Liver (tissue), 9 donors: ENCODE measurements around the gene NGFR. TPM values are rescaled to one million over a fixed set of nuclear protein-coding genes. Genes with fewer than 3 reads are reported as not detected.
A peak's percentile ranks its signal among the peaks of the same experiment; 100 is the strongest.

Experiments used
- DNase-seq: peaks from one replicate; pipeline ENCODE4 v3.0.0-alpha.2; 2017; ENCODE audit warnings: low spot score
- H3K27ac ChIP-seq, 2 donors: one replicate each; pipeline ENCODE4 v1.7.0; 2013; ENCODE audit warnings: inconsistent platforms in 2 of 2, low read length in 2 of 2, control low read depth in 1 of 2, low read depth in 1 of 2, mild to moderate bottlenecking in 1 of 2
- H3K27me3 ChIP-seq, 4 donors: one replicate each; pipeline versions ENCODE4 v1.6.1 to v1.7.0; 2013; ENCODE audit warnings: low read length in 3 of 4, inconsistent platforms in 1 of 4, mild to moderate bottlenecking in 1 of 4, moderate library complexity in 1 of 4; ENCODE audit not compliant: control insufficient read depth in 4 of 4, insufficient read depth in 4 of 4
- H3K36me3 ChIP-seq, 4 donors: one replicate each; pipeline versions ENCODE4 v1.6.1 to v1.7.0; 2013; ENCODE audit warnings: low read length in 3 of 4, mild to moderate bottlenecking in 3 of 4, low read depth in 1 of 4, moderate library complexity in 1 of 4; ENCODE audit not compliant: control insufficient read depth in 4 of 4, insufficient read depth in 3 of 4
- H3K4me1 ChIP-seq, 4 donors: one replicate each; pipeline versions ENCODE4 v1.6.1 to v1.7.0; 2013; ENCODE audit warnings: low read length in 3 of 4, mild to moderate bottlenecking in 3 of 4, moderate library complexity in 1 of 4; ENCODE audit not compliant: control insufficient read depth in 4 of 4, insufficient read depth in 4 of 4
- H3K4me3 ChIP-seq, 3 donors: one replicate each; pipeline versions ENCODE4 v1.6.1 to v1.7.0; 2013; ENCODE audit warnings: low read length in 3 of 3, control low read depth in 1 of 3, low read depth in 1 of 3, mild to moderate bottlenecking in 1 of 3
- H3K9ac ChIP-seq, 2 donors: one replicate each; pipeline ENCODE4 v1.7.0; 2013; ENCODE audit warnings: low read length in 2 of 2, mild to moderate bottlenecking in 2 of 2, moderate library complexity in 2 of 2, control low read depth in 1 of 2, low read depth in 1 of 2
- H3K9me3 ChIP-seq, 4 donors: one replicate each; pipeline versions ENCODE4 v1.6.1 to v1.7.0; 2013; ENCODE audit warnings: low read length in 3 of 4; ENCODE audit not compliant: control insufficient read depth in 4 of 4
- EGR1 ChIP-seq, 2 donors: IDR thresholded peaks; 2 replicates each; pipeline ENCODE4 v1.6.1; 2016 to 2018; ENCODE audit warnings: antibody characterized with exemption in 2 of 2, low read depth in 2 of 2
- FOXA1 ChIP-seq: IDR thresholded peaks from 2 replicates; pipeline ENCODE4 v1.6.1; 2016; ENCODE audit warnings: antibody characterized with exemption
- FOXA2 ChIP-seq: IDR thresholded peaks from 2 replicates; pipeline ENCODE4 v1.6.1; 2016; ENCODE audit warnings: antibody characterized with exemption
- RAD21 ChIP-seq, 2 donors: IDR thresholded peaks; 2 replicates each; pipeline ENCODE4 v1.6.1; 2016; ENCODE audit warnings: antibody characterized with exemption in 2 of 2, mild to moderate bottlenecking in 2 of 2
- SP1 ChIP-seq: IDR thresholded peaks from 2 replicates; pipeline ENCODE4 v1.6.1; 2018; ENCODE audit warnings: antibody characterized with exemption, mild to moderate bottlenecking
- WGBS: extraction: QIAGEN DNeasy Blood & Tissue Kit; methylation state at CpG from one replicate; pipeline ENCODE4 v1.1.7; 2013; 5-methylcytosine and 5-hydroxymethylcytosine counted together
- polyA plus RNA-seq, 2 donors: library from polyadenylated mRNA; stranded (reverse) in 1 of 2; unstranded in 1 of 2; fragments of 200-250 nt in 1 of 2; fragments of >200 nt in 1 of 2; fragmentation: Nextera tagmentation in 1 of 2; extraction: Ambion mirVana in 1 of 2; gene quantifications; one replicate each; pipeline versions ENCODE4 v1.2.1 to v1.2.3, GENCODE V29; 2013 to 2015
- total RNA-seq, 2 donors: library from RNA; depleted of rRNA; stranded (reverse); fragments of >200 nt; gene quantifications; one replicate each; pipeline ENCODE4 v1.2.3, GENCODE V29; 2014
- TF ChIP-seq, protein P1 (sequence below): IDR thresholded peaks from 2 replicates; pipeline ENCODE4 v1.6.1; 2016; ENCODE audit warnings: antibody characterized with exemption
- TF ChIP-seq, protein P2 (sequence below): IDR thresholded peaks from 2 replicates; pipeline ENCODE4 v1.6.1; 2016; ENCODE audit warnings: antibody characterized with exemption
- TF ChIP-seq, protein P3 (sequence below): IDR thresholded peaks from 2 replicates; pipeline ENCODE4 v1.6.1; 2016; ENCODE audit warnings: antibody characterized with exemption, mild to moderate bottlenecking
- donor health status: healthy.
- donor health status: healthy.
- donor health status: healthy.
- donor health status: healthy.
- donor health status: healthy.

NGFR gene
- total and polyA plus RNA-seq, 4 donors = 6.9 to 11.0 (median 10.5) TPM

DNA sequence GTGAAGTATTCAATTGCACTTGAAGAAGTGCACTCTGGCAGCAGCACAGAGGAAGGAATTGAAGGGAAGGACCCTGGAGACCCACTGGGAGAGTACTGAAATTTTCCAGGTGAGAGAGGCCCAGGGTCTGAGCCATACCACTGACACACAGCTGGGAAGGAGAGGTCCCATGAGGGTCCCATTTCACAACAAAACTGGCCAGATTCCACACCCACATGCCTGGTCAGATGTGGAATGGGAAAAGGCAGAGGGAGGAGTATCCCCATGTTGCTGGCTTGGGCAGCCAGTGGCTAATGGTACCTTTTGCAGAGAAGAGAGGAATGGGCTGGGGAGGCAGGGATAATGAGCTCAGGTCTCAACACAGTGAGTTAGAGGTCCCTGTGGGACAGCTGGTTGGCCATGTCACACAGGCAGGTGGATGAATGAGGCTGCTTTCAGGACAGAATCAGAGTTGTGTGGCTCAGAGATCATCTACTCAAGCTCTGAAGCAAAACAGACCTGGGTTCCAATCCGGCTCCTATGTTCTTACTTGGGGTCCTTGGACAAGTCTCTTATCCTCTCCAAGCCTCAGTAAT, 26.2 kb upstream of the NGFR start:
- H3K36me3 ChIP-seq = no peaks in the 10 kb centered on the region
- H3K9ac ChIP-seq = no peak overlapping the region
- DNase-seq = no peak
- no peak for TF ChIP-seq EGR1 (IDR thresholded peaks at IDR 0.05; ENCODE audit: low read depth in 2 of 2)
- TF ChIP-seq, protein P1, sequence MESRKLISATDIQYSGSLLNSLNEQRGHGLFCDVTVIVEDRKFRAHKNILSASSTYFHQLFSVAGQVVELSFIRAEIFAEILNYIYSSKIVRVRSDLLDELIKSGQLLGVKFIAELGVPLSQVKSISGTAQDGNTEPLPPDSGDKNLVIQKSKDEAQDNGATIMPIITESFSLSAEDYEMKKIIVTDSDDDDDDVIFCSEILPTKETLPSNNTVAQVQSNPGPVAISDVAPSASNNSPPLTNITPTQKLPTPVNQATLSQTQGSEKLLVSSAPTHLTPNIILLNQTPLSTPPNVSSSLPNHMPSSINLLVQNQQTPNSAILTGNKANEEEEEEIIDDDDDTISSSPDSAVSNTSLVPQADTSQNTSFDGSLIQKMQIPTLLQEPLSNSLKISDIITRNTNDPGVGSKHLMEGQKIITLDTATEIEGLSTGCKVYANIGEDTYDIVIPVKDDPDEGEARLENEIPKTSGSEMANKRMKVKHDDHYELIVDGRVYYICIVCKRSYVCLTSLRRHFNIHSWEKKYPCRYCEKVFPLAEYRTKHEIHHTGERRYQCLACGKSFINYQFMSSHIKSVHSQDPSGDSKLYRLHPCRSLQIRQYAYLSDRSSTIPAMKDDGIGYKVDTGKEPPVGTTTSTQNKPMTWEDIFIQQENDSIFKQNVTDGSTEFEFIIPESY = no peak
- H3K27me3 ChIP-seq = peaks cover 0 to 5% (median 1%) of the 10 kb centered on the region in 4 donors
- peaks cover 0 to 3% (median under 1%) of the 10 kb centered on the region in 4 donors for H3K9me3 ChIP-seq
- WGBS = 66% methylated on average over 1 of the region's 1 CpG
- H3K4me3 ChIP-seq = no peak overlapping the region
- H3K4me1 ChIP-seq = peaks cover 0 to 6% (median 0%) of the 10 kb centered on the region in 4 donors
- H3K27ac ChIP-seq = no peak overlapping the region

DNA sequence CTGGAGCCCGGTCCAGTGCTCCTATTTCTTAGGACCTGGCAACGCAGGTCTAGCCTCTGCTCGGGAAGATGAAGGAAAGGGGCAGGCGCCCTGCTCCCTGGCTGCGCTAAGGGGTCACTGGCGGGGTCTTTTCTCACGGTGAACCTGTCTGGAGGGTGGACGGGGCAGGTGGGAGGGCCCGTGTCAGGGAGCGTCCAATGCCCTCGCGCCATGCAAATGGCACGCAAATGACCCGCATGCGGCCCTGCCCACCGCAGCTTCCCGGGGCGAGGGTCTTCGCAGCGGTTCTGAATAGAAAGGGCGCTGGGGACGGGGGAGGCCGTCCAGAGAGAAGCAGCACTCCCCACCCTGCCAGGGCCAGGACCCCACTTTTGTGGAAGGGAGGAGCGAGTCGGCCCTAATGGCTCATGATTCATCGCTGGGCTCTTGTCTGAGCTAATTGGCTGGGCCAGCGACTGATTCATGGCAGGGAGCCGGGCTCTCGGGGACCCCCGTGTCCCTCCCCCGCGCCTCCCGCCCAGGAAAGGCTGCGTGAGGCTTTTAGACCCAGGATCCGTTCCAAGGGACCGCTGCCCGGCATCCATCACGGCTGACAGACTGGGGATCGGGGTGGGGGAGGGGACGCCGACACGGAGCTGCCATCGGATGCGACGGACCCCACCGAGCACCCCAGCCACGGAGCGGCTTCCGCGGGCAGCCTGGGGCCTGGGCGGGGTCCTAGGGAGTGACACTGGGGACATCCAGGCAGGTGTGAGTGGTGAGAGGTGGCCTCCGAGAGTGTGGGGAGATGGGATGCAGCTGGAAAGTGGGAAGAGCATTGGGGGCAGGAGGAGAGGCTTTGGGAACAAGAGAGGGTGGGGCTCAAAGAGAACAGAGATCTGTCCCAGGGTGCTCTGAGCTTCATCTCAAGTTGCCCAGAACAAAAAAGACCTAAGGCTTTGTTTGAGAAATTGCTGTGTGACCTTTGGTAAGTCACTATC, 25.0 kb upstream of the NGFR start:
- no peaks in the 10 kb centered on the region for H3K9me3 ChIP-seq
- peaks cover 0 to 9% (median 1%) of the 10 kb centered on the region in 4 donors for H3K27me3 ChIP-seq
- WGBS = 11% methylated on average over 52 of the region's 52 CpGs
- no peaks in the 10 kb centered on the region for H3K36me3 ChIP-seq
- H3K4me1 ChIP-seq = peaks cover 0 to 7% (median 0%) of the 10 kb centered on the region in 4 donors
- no peak overlapping the region for H3K9ac ChIP-seq
- H3K27ac ChIP-seq = peak overlapping the region; percentile 54 to 58
- TF ChIP-seq SP1 (no peak), FOXA1 (no peak), FOXA2 (no peak)
- TF ChIP-seq, protein P2, sequence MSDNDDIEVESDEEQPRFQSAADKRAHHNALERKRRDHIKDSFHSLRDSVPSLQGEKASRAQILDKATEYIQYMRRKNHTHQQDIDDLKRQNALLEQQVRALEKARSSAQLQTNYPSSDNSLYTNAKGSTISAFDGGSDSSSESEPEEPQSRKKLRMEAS = no peak
- TF ChIP-seq, protein P3, sequence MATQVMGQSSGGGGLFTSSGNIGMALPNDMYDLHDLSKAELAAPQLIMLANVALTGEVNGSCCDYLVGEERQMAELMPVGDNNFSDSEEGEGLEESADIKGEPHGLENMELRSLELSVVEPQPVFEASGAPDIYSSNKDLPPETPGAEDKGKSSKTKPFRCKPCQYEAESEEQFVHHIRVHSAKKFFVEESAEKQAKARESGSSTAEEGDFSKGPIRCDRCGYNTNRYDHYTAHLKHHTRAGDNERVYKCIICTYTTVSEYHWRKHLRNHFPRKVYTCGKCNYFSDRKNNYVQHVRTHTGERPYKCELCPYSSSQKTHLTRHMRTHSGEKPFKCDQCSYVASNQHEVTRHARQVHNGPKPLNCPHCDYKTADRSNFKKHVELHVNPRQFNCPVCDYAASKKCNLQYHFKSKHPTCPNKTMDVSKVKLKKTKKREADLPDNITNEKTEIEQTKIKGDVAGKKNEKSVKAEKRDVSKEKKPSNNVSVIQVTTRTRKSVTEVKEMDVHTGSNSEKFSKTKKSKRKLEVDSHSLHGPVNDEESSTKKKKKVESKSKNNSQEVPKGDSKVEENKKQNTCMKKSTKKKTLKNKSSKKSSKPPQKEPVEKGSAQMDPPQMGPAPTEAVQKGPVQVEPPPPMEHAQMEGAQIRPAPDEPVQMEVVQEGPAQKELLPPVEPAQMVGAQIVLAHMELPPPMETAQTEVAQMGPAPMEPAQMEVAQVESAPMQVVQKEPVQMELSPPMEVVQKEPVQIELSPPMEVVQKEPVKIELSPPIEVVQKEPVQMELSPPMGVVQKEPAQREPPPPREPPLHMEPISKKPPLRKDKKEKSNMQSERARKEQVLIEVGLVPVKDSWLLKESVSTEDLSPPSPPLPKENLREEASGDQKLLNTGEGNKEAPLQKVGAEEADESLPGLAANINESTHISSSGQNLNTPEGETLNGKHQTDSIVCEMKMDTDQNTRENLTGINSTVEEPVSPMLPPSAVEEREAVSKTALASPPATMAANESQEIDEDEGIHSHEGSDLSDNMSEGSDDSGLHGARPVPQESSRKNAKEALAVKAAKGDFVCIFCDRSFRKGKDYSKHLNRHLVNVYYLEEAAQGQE = no peak
- DNase-seq = no peak
- H3K4me3 ChIP-seq = no peak overlapping the region

DNA sequence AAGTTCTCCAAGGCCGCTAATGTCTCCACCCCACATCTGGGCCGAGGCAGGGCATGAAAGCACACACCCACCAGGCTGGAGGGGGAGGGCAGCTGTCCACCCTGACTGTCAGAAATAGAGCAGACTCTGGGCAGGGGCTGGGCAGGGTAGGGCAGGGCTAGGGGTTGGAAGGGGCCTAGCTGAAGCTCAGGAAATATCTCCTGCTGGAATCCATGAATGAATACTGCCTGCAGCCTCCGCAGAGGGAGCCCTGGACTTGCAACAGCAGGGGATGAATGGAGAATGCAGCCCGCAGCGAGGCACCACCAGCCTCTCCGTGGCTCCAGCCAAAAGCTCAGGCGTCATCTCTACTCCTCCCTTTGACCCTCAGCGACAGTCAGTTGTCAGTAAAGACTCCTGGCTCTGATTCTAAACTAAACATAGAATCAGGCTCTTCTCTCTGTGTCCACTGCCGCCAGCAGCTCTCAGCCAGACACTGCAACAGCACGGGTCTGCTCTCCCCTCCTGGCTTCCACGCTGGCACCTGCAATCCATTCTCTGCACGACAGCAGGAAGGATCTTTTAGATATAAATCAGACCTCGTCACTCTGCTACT, 23.9 kb upstream of the NGFR start:
- 24% methylated on average over 13 of the region's 13 CpGs for WGBS

More for the DNA sequence above, 23.9 kb upstream of the NGFR start:
- Histone ChIP-seq H3K4me1 (peaks cover 0 to 7% (median 0%) of the 10 kb centered on the region in 4 donors), H3K27me3 (peaks cover 0 to 9% (median 1%) of the 10 kb centered on the region in 4 donors), H3K9ac (no peak overlapping the region), H3K36me3 (no peaks in the 10 kb centered on the region), H3K4me3 (no peak overlapping the region), H3K9me3 (no peaks in the 10 kb centered on the region), H3K27ac (peak overlapping the region; percentile 54 to 58)
- no peak for DNase-seq
- TF ChIP-seq RAD21 (IDR thresholded peaks at IDR 0.05) (peak in 1 of 2 donors; percentile 4), SP1 (no peak)
